Kidney (tissue), 14 donors: ENCODE data around the gene SNX13. TPM values are rescaled to one million over a fixed set of nuclear protein-coding genes. Genes with fewer than 3 reads are reported as not detected.

Source experiments
- DNase-seq, 5 donors: peaks; one replicate each; pipeline ENCODE4 v3.0.0-alpha.2; 2013 to 2020
- FAIRE-seq: peaks from 2 replicates; lab custom pipeline; 2012; peaks lifted over from hg19 to GRCh38; lab: Jason Lieb, UNC
- H3K27ac ChIP-seq, 2 donors: one replicate each; pipeline ENCODE4 v1.7.0; 2013; ENCODE audit warnings: low read depth in 2 of 2, low read length in 2 of 2, inconsistent platforms in 1 of 2
- H3K27me3 ChIP-seq: one replicate; pipeline ENCODE4 v1.7.1; 2013; ENCODE audit warnings: low read length, inconsistent platforms; ENCODE audit not compliant: control insufficient read depth, insufficient read depth
- H3K36me3 ChIP-seq, 3 donors: one replicate each; pipeline versions ENCODE4 v1.7.0 to v1.7.1; 2013; ENCODE audit warnings: low read length in 3 of 3, control low read depth in 1 of 3, inconsistent platforms in 1 of 3; ENCODE audit not compliant: insufficient read depth in 3 of 3, control insufficient read depth in 2 of 3
- H3K4me1 ChIP-seq, 3 donors: one replicate each; pipeline versions ENCODE4 v1.7.0 to v1.7.1; 2013; ENCODE audit warnings: low read length in 3 of 3, inconsistent platforms in 1 of 3, low read depth in 1 of 3; ENCODE audit not compliant: control insufficient read depth in 2 of 3, insufficient read depth in 2 of 3
- H3K4me3 ChIP-seq, 3 donors: one replicate each; pipeline versions ENCODE4 v1.7.0 to v1.8.1; 2013; ENCODE audit warnings: low read length in 3 of 3, control low read depth in 1 of 3, inconsistent platforms in 1 of 3
- H3K9ac ChIP-seq, 3 donors: one replicate each; pipeline versions ENCODE4 v1.7.0 to v1.7.1; 2013; ENCODE audit warnings: low read length in 3 of 3, control low read depth in 1 of 3, inconsistent platforms in 1 of 3
- H3K9me3 ChIP-seq, 3 donors: one replicate each; pipeline versions ENCODE4 v1.7.0 to v1.7.1; 2013; ENCODE audit warnings: low read length in 3 of 3, control low read depth in 1 of 3, inconsistent platforms in 1 of 3; ENCODE audit not compliant: control insufficient read depth in 2 of 3, insufficient read depth in 1 of 3
- CTCF ChIP-seq: IDR thresholded peaks from 3 replicates; pipeline ENCODE4 v1.5.1; 2012; ENCODE audit warnings: mild to moderate bottlenecking, moderate library complexity, borderline replicate concordance; ENCODE audit not compliant: insufficient read depth; ENCODE audit errors: extremely low read depth
- intact Hi-C: fragments of 100-400 bp; cut with DNase I; formaldehyde crosslinking; loops from one replicate; pipeline ENCODE4 v1.11.1; 2022
- polyA plus RNA-seq: library from polyadenylated mRNA; stranded (reverse); fragments of 350-450 nt; fragmentation: Illumina TruSeq; extraction: RNeasy Lipid Tissue Mini Kit (QIAGEN cat#74804); gene quantifications from one replicate; pipeline ENCODE4 v1.2.3, GENCODE V29; 2014; ENCODE audit warnings: low read depth, low replicate concordance; ENCODE audit not compliant: insufficient read depth
- total RNA-seq: library from RNA; stranded (reverse); fragmentation: NEBNext Ultra II Directional; extraction: Animal tissue kit (Norgen Biotek cat#: 25700); gene quantifications from one replicate; pipeline ENCODE4 v1.2.1, GENCODE V29; 2021
- donor health status: control.
- donor health status: control.
- donor health status: control.
- donor health status: control.
- donor health status: control.
- donor health status: DM: yes; HTN: yes; CAD: no.
- donor health status: Normal renal cell carcinoma (clear cell type).

SNX13 gene
- total and polyA plus RNA-seq, 2 donors from 2014 or later, result 9.9 to 57.0 TPM

- H3K4me1 ChIP-seq, result no peaks in the 10 kb centered on the region
- no peak overlapping the region for H3K9ac ChIP-seq
- FAIRE-seq (no peak), DNase-seq (no peak)
- H3K27ac ChIP-seq, result no peak overlapping the region
- intact Hi-C loops, result no loop called here
- TF ChIP-seq CTCF, result no peak
- no peaks in the 10 kb centered on the region for H3K27me3 ChIP-seq
- H3K36me3 ChIP-seq, result no peaks in the 10 kb centered on the region
- no peaks in the 10 kb centered on the region for H3K9me3 ChIP-seq
- H3K4me3 ChIP-seq, result no peak overlapping the region
Measured at GRCh38 chr7:17774716-17775288, 165.5 kb downstream of the SNX13 start.

- H3K9ac ChIP-seq, result no peak overlapping the region
- no peaks in the 10 kb centered on the region for H3K4me1 ChIP-seq
- FAIRE-seq, result no peak
- H3K36me3 ChIP-seq, result no peaks in the 10 kb centered on the region
- intact Hi-C loops, result no loop called here
- no peak for DNase-seq
- H3K27me3 ChIP-seq, result no peaks in the 10 kb centered on the region
- H3K4me3 ChIP-seq, result no peak overlapping the region
- H3K9me3 ChIP-seq, result no peaks in the 10 kb centered on the region
- no peak overlapping the region for H3K27ac ChIP-seq
- no peak for TF ChIP-seq CTCF
Measured at GRCh38 chr7:17774248-17774647, 166.0 kb downstream of the SNX13 start.

GRCh38 chr7:17773289-17773626 lies 167.0 kb downstream of the SNX13 start:
- H3K9ac ChIP-seq, result no peak overlapping the region
- DNase-seq (peak in 1 of 5 donors; percentile 12), FAIRE-seq (no peak)
- H3K27ac ChIP-seq, result no peak overlapping the region
- no peaks in the 10 kb centered on the region for H3K27me3 ChIP-seq
- no peak for TF ChIP-seq CTCF
- H3K36me3 ChIP-seq, result no peaks in the 10 kb centered on the region
- no peaks in the 10 kb centered on the region for H3K9me3 ChIP-seq
- no peak overlapping the region for H3K4me3 ChIP-seq
- intact Hi-C loops, result no loop called here
- H3K4me1 ChIP-seq, result no peaks in the 10 kb centered on the region
